ENCODE data around the gene GSC2.

Gene GSC2

GRCh38 chr22:19118329-19118880 is 31.7 kb downstream of the GSC2 start:
- FAIRE-seq = no peak

- FAIRE-seq = no peak
Measured at GRCh38 chr22:19117111-19117512, 33.0 kb downstream of the GSC2 start.

DNA sequence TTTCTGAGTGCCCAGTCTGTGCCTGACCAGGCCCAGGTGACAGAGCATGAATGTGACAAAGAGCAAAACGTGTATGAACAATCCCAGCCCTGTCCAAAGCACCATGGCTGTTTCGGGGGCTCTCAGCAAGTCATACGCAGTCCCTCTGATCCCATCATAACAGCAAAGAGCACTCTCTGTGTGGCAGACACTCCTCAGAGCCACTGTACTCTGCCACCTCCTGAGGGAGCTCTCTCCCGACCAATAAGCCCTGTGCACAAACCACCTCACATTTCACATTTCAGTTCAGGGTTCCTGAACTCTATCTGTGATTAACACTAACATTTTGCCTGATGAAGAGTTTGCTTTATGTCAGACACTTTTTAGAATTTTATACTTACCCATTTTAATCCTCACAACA is 34.5 kb downstream of the GSC2 start:
- FAIRE-seq = no peak

DNA sequence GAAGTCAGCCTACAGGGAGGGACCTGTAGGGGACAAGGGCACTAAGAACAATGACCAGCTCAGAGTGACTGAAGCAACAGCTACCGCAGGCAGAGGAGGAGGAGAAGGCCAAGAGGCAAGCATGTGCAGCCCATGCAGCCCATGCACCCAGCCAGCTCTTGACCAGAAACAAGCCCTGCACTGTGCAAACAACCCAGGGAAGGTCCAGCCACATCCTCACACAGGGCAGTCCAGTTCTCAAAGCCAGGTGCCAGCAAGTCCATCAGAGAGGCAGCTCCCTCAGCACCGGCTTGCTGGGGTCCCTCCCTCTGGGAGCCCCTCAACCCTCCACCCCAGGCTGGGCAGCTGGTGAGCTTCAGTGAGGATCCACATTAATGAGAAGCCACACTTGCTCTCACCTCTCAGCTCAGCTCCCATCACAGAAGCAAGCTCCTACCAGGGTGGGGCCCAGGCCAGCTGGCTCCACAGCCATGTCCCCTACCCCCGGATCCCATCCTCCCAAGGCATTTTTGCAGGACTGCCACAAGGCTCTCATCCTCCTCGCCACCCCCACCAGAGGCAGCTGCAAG is 35.0 kb downstream of the GSC2 start:
- FAIRE-seq = no peak

DNA sequence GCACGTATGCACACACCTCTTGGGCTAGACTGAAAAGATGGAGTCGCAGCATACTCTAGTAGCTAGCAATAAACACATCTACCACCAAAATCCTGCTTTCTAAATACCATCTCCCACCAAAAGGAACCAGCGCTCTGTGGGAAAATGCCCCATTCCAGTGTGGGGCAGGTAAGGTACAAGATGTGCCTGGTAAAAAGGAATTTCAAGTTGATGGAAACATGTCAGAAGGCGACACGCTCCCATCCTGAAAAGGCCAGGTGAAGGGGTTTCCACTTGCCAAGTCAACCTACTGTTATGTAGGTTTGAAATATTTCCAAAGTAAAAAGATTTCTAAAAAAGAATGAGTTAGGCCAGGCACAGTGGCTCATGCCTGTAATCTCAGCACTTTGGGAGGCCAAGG is 36.7 kb downstream of the GSC2 start:
- no peak for FAIRE-seq

GRCh38 chr22:19111584-19111983 is 38.5 kb downstream of the GSC2 start:
- no peak for FAIRE-seq

- no peak for FAIRE-seq
Measured at GRCh38 chr22:19111140-19111539, 39.0 kb downstream of the GSC2 start.

GRCh38 chr22:19110646-19111045 is 39.4 kb downstream of the GSC2 start:
- FAIRE-seq = no peak

DNA sequence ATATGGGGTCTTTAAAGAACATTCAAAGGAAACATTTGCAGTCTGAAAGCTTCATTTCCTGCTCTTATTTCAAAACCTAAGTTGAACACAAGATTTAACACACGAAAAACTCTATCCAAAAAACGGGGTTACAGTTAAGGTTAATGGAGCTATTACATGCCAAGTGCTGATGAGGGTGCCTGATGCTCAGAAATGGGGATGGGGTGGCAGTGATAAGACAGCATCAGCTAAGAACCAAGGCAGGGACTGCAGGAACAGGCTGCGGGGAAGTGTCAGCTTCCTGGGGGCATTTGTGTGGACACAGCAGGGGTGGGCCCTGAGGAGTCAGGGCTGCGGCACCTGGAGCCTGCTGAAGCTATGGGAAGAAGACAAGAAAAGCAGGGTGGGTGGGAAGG is 40.0 kb downstream of the GSC2 start:
- no peak for FAIRE-seq

- FAIRE-seq = peak; percentile 58
Measured at GRCh38 chr22:19109198-19110063, 40.7 kb downstream of the GSC2 start.

GRCh38 chr22:19108807-19109197 is 41.3 kb downstream of the GSC2 start:
- FAIRE-seq = no peak

- no peak for FAIRE-seq
Measured at GRCh38 chr22:19107730-19108074, 42.4 kb downstream of the GSC2 start.

DNA sequence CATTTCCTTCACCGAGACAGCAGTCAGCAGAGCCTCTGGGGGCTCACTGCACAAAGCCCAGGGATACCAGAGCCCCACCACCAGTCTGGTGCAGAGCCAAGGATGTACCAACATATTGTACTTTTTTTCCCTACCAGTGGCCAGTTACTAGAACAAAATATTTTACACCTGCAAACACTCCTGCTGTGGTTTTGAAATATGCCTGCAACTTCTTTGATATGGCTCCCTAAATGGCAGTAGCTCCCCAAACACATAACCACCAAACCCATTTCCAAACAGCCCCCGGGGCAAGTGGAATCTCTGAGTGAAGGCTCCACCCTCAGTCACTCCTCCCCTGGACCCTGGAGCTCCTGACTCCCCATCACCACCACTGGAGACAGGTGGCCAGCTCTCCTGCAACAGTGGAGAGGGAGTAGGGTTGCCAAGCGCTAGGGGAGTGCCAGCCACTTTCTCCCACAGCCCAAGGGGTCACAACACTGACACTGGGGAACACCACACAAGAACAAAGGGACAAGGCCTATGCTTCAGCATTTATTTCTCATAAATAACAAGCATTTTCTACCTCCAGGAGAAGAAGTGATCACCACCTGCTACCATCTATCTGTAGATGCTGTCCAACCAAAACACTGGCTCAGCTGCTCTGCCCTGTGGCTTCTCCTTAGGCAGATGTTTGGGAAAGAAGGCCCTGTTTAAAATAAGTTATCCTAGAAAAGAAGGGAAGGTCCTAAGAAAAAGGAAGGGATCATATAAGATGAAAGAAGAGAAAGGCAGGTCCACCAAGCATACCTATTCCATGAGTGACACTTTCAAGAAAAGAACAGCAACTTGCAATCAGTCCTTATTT is 43.0 kb downstream of the GSC2 start:
- no peak for FAIRE-seq

DNA sequence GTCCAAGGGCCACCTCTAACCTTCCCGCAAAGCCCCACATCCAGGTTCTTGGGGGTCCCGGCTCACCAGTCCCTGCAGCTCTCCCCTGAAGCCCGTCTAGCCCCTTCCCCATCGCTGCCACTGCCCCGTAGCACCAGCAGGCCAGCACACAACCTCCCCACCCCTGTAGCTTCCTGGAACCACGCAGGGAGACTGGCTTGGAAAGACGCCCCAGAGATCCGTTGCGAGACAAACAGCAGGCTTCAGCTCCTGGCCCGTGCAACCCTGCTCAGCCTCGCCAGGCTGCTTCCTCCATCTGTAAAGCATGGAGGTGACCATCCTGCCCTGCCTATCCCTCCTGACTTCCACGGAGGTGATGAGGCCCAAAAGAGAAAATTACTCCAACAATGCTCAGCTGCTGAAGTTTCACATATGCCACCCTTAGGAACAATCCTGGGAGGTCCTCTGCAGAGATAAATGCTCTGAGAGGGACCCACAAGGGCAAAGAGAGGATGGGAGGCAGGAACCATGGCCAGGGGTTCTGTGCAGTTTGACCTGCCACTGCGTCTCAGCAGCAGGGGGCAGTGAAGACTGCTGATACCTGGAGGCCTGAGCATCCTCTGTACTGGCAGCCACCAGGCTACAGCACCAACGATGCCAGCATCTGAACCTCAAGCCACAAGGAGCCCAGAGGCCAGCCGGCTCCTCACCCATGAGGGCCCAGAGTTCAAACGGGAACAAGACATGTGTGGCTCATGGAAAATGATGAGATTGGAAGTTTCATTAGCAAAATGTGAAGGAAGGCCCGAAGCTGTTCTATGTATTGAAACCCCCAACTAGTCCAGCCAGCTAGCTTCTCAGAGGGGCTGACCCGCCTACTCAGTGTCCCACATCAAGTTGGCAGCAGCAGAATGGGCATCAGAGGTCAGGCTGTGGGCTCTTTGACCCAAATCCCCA is 44.0 kb downstream of the GSC2 start:
- no peak for FAIRE-seq

DNA sequence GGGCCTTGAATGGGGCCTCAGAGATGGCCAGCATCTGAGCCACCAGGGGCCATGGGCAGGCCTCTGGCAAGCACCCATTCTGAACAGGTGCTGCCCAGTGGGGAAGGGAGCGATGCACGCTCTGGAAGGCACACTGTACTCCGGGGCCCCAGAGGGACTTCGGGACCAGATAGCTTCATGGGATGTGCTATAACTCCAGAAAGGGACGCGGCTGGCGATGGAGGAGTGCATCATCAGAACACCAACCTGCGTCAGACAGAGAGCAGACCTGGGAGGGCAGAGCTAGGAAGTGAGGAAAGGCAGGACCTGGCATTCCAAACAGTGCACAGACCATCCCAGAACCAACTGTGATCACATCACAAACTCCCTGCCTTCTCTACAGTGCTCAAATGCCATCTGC is 44.6 kb downstream of the GSC2 start:
- FAIRE-seq = no peak

- FAIRE-seq = no peak
Measured at GRCh38 chr22:19103880-19104821, 45.9 kb downstream of the GSC2 start.

- no peak for FAIRE-seq
Measured at GRCh38 chr22:19098157-19098556, 51.9 kb downstream of the GSC2 start.

GRCh38 chr22:19097518-19097917 is 52.6 kb downstream of the GSC2 start:
- FAIRE-seq = no peak
